GM12891 (cell line): ENCODE results near the gene EXOC3L2.

ENCODE experiments used
- POLR2AphosphoS5 ChIP-seq: IDR thresholded peaks from 2 replicates; pipeline ENCODE4 v1.6.1; 2011; ENCODE audit warnings: low read depth, low read length, control low read depth
- SPI1 ChIP-seq: IDR thresholded peaks from 2 replicates; pipeline ENCODE4 v1.6.1; 2011; ENCODE audit warnings: low read depth, low read length, control low read depth

GRCh38 chr19:45213031-45213430 is 32.2 kb downstream of the EXOC3L2 start:
- TF ChIP-seq POLR2AphosphoS5, result no peak
- TF ChIP-seq SPI1, result no peak
